ENCODE data around the gene PORCN. TPM values are rescaled to one million over a fixed set of nuclear protein-coding genes. Genes with fewer than 3 reads are reported as not detected.

Gene PORCN
- total and polyA plus RNA-seq, 2 donors (not counting 3 experiments of a cell fraction or from before 2014, with no cell fraction given), result 7.6 to 21.0 TPM

GRCh38 chrX:48466696-48467095 lies 42.1 kb upstream of the PORCN start:
- dilution Hi-C loops (cut with MboI; ENCODE audit: extremely low pct_ligation_motif_present, low sequenced_read_pairs), result no loop called here
- CTCF ChIA-PET, result no interaction called here
- TF ChIP-seq JUN (IDR thresholded peaks at IDR 0.05; ENCODE audit: borderline replicate concordance, insufficient read depth, insufficient read length, low read depth), result no peak
- TF ChIP-seq CTCF (IDR thresholded peaks at IDR 0.05; ENCODE audit: extremely low read depth in 1 of 2, insufficient read depth in 1 of 2, low read depth in 1 of 2, low read length in 2 of 2), result peak in 1 of 2 donors; percentile 5

DNA sequence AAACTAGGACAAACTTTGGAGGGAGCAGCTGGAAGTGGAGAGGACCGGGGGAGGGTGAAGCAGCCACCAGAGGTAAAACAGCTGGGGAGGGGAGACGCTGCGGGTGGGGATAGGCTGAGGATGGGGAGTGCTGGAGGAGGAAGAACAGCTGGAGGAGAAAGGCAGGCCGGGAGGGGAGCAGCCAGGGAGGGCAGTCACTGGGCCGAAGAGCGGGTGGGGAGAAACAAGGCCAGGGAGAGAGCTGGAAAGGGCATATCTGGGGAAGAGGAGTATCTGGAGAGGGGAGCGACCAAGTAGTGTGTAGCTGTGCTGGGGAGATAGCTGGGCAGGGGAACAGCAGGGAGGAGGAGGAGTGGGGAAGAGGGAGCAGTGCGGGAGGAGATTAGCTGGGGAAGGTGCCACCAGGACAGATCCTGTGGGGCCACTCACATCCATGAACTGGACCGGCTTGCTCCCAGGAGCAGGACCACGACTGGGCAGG lies 41.5 kb upstream of the PORCN start:
- POLR2A ChIA-PET, result interaction anchor here (1.2 kb wide), 1 partner anchor 108 kb away, joined by 3 read pairs; no protein-coding TSS in a partner anchor
- no TSS peak for BruUV-seq (replicated peaks)
- Histone ChIP-seq H3K4me2 (ENCODE audit: insufficient read depth, low read length) (peak overlapping the region; percentile 31), H3K9me1 (replicated peaks; ENCODE audit: control insufficient read depth, extremely low read depth, insufficient read depth, low read length) (no peaks in the 10 kb centered on the region), H3K27me3 (ENCODE audit: control insufficient read depth in 2 of 2, insufficient read depth in 2 of 2, low read length in 2 of 2) (peaks cover 2 to 8% of the 10 kb centered on the region in 2 experiments), H3K27ac (ENCODE audit: insufficient read depth, low read depth, low read length) (no peak overlapping the region), H3K79me2 (ENCODE audit: control insufficient read depth, insufficient read depth, low read length) (peaks cover 10% of the 10 kb centered on the region), H3K4me1 (ENCODE audit: control insufficient read depth, extremely low read depth, insufficient read depth, low read length) (no peaks in the 10 kb centered on the region), H2AFZ (ENCODE audit: low read depth, low read length) (peak overlapping the region; percentile 79), H4K20me1 (replicated peaks; ENCODE audit: control insufficient read depth, extremely low read depth, insufficient read depth, low read length) (no peaks in the 10 kb centered on the region), H3K9ac (replicated peaks; ENCODE audit: extremely low read depth, insufficient read depth, low read length) (no peak overlapping the region), H3K36me3 (ENCODE audit: control insufficient read depth in 2 of 2, extremely low read depth in 1 of 2, insufficient read depth in 2 of 2, low read length in 2 of 2) (no peaks in the 10 kb centered on the region), H3K9me3 (replicated peaks; ENCODE audit: control insufficient read depth, insufficient read depth, low read length) (no peaks in the 10 kb centered on the region), H3K4me3 (replicated peaks in 1 of 3; ENCODE audit: insufficient read depth in 1 of 3, low read depth in 1 of 3, low read length in 3 of 3) (peak overlapping the region in 1 of 3 experiments; percentile 62)
- DNase-seq (ENCODE audit: low read depth, low spot score) (no peak), FAIRE-seq (no peak)
- dilution Hi-C loops (cut with MboI; ENCODE audit: extremely low pct_ligation_motif_present, low sequenced_read_pairs), result no loop called here
- CTCF ChIA-PET, result no interaction called here
- TF ChIP-seq MAX (IDR thresholded peaks at IDR 0.05; ENCODE audit: insufficient read depth, insufficient read length) (no peak), FOS (IDR thresholded peaks at IDR 0.05; ENCODE audit: borderline replicate concordance, insufficient read depth, low read length) (no peak), EZH2 (IDR thresholded peaks at IDR 0.05; ENCODE audit: borderline replicate concordance, low read depth, low read length, severe bottlenecking) (no peak), GATA2 (IDR thresholded peaks at IDR 0.05; ENCODE audit: insufficient read depth, insufficient read length, low read depth, low read length) (no peak), POLR2A (IDR thresholded peaks at IDR 0.05; ENCODE audit: low read depth, low read length) (no peak)
- intact Hi-C loops (cut with micrococcal nuclease), result no loop called here

More at GRCh38 chrX:48466696-48467095, 42.1 kb upstream of the PORCN start:
- intact Hi-C loops (cut with micrococcal nuclease), result no loop called here
- no peak overlapping the region for H3K4me2 ChIP-seq (ENCODE audit: insufficient read depth, low read length)
- H3K79me2 ChIP-seq (ENCODE audit: control insufficient read depth, insufficient read depth, low read length), result peaks cover 10% of the 10 kb centered on the region
- H3K9ac ChIP-seq (replicated peaks; ENCODE audit: extremely low read depth, insufficient read depth, low read length), result no peak overlapping the region
- no TSS peak for BruUV-seq (replicated peaks)
- no peak overlapping the region for H3K27ac ChIP-seq (ENCODE audit: insufficient read depth, low read depth, low read length)
- H3K9me1 ChIP-seq (replicated peaks; ENCODE audit: control insufficient read depth, extremely low read depth, insufficient read depth, low read length), result no peaks in the 10 kb centered on the region
- no peaks in the 10 kb centered on the region for H3K36me3 ChIP-seq (ENCODE audit: control insufficient read depth in 2 of 2, extremely low read depth in 1 of 2, insufficient read depth in 2 of 2, low read length in 2 of 2)
- H3K27me3 ChIP-seq (ENCODE audit: control insufficient read depth in 2 of 2, insufficient read depth in 2 of 2, low read length in 2 of 2), result peaks cover 2 to 8% of the 10 kb centered on the region in 2 experiments
- no peaks in the 10 kb centered on the region for H4K20me1 ChIP-seq (replicated peaks; ENCODE audit: control insufficient read depth, extremely low read depth, insufficient read depth, low read length)
- no peak for FAIRE-seq
- DNase-seq (ENCODE audit: low read depth, low spot score), result no peak
- POLR2A ChIA-PET, result no interaction called here
- H3K9me3 ChIP-seq (replicated peaks; ENCODE audit: control insufficient read depth, insufficient read depth, low read length), result no peaks in the 10 kb centered on the region
- no peak overlapping the region for H3K4me3 ChIP-seq (replicated peaks in 1 of 3; ENCODE audit: insufficient read depth in 1 of 3, low read depth in 1 of 3, low read length in 3 of 3)
- H3K4me1 ChIP-seq (ENCODE audit: control insufficient read depth, extremely low read depth, insufficient read depth, low read length), result no peaks in the 10 kb centered on the region
- no peak overlapping the region for H2AFZ ChIP-seq (ENCODE audit: low read depth, low read length)
